ENCODE measurements around the gene CRACDL.

The CRACDL gene

DNA sequence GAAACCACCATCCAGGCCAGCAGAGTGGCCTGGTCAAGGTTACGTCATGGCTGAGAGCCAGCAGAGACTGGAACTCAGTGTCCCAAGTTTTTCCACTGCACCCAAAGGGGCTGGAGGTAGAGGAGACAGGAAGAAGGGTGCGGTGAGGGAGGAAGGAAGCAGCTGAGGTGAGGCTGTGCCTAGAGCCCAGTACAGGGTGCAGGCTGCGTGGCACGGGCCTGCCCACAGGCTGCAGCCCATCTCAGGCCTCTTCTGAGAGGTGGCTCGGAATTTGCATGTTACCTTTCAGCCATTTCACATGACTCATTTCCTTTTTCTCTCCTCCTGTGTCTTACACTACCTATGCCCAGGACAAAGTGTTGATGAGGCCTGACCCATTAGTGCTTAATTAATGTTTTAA lies 191.4 kb downstream of the CRACDL start:
- DNase-seq, result no peak

All from CD4-positive, alpha-beta T cell treated with Interleukin-17A for 1 hour (primary cell).